Endothelial cell (in vitro differentiated cells): ENCODE measurements around the gene AP2S1. TPM values are rescaled to one million over a fixed set of nuclear protein-coding genes. Genes with fewer than 3 reads are reported as not detected.

ENCODE experiments used
- DNase-seq: peaks from one replicate; pipeline ENCODE4 v3.0.0; 2021; ENCODE audit warnings: low spot score
- H3K27ac Mint-ChIP-seq: one replicate; pipeline ENCODE4 v1.8.0; 2021; ENCODE audit warnings: mixed read lengths, inconsistent platforms; ENCODE audit not compliant: unreplicated experiment
- H3K27me3 Mint-ChIP-seq: one replicate; pipeline ENCODE4 v1.8.0; 2021; ENCODE audit warnings: mild to moderate bottlenecking, moderate library complexity, mixed read lengths, inconsistent platforms; ENCODE audit not compliant: unreplicated experiment
- H3K36me3 Mint-ChIP-seq: one replicate; pipeline ENCODE4 v1.8.0; 2021; ENCODE audit warnings: mild to moderate bottlenecking, low read depth, mixed read lengths, inconsistent platforms; ENCODE audit not compliant: unreplicated experiment
- H3K4me1 Mint-ChIP-seq: one replicate; pipeline ENCODE4 v1.8.0; 2021; ENCODE audit warnings: mild to moderate bottlenecking, mixed read lengths, inconsistent platforms; ENCODE audit not compliant: unreplicated experiment
- H3K4me3 Mint-ChIP-seq: one replicate; pipeline ENCODE4 v1.8.0; 2021; ENCODE audit warnings: mild to moderate bottlenecking, mixed read lengths, inconsistent platforms; ENCODE audit not compliant: unreplicated experiment
- H3K9me3 Mint-ChIP-seq: one replicate; pipeline ENCODE4 v1.8.0; 2021; ENCODE audit warnings: mixed read lengths, inconsistent platforms; ENCODE audit not compliant: unreplicated experiment
- CTCF ChIP-seq: fragments of 200-600 bp; sonication (generic); IDR thresholded peaks from one replicate; pipeline ENCODE4 v1.5.0; 2021; ENCODE audit warnings: antibody characterized with exemption; ENCODE audit not compliant: unreplicated experiment
- total RNA-seq: library from RNA; stranded (reverse); fragmentation: NEBNext Ultra II Directional; extraction: Animal tissue kit (Norgen Biotek cat#: 25700); gene quantifications from one replicate; pipeline ENCODE4 v1.2.1, GENCODE V29; 2021; ENCODE audit not compliant: unreplicated experiment

The AP2S1 gene
- total RNA-seq, 1 donor from 2014 or later: 381 TPM

- Mint-ChIP-seq H3K36me3 (no peaks in the 10 kb centered on the region), H3K4me1 (no peaks in the 10 kb centered on the region), H3K4me3 (no peak overlapping the region), H3K9me3 (no peaks in the 10 kb centered on the region), H3K27ac (no peak overlapping the region), H3K27me3 (peaks cover 2% of the 10 kb centered on the region)
- TF ChIP-seq CTCF: no peak
- no peak for DNase-seq
Measured at GRCh38 chr19:46892252-46893179, 41.9 kb upstream of the AP2S1 start.

GRCh38 chr19:46890423-46891170 lies 40.0 kb upstream of the AP2S1 start:
- Mint-ChIP-seq H3K36me3 (no peaks in the 10 kb centered on the region), H3K27ac (no peak overlapping the region), H3K9me3 (no peaks in the 10 kb centered on the region), H3K27me3 (peaks cover 2% of the 10 kb centered on the region), H3K4me1 (no peaks in the 10 kb centered on the region), H3K4me3 (no peak overlapping the region)
- no peak for TF ChIP-seq CTCF
- DNase-seq: no peak

- Mint-ChIP-seq H3K4me1 (peaks cover 3% of the 10 kb centered on the region), H3K27me3 (peaks cover 2% of the 10 kb centered on the region), H3K27ac (peak overlapping the region; percentile 15), H3K4me3 (no peak overlapping the region), H3K36me3 (no peaks in the 10 kb centered on the region), H3K9me3 (no peaks in the 10 kb centered on the region)
- no peak for DNase-seq
- no peak for TF ChIP-seq CTCF
Measured at GRCh38 chr19:46887240-46887782, 36.7 kb upstream of the AP2S1 start.

- H3K27ac Mint-ChIP-seq: peak overlapping the region; percentile 17
- H3K9me3 Mint-ChIP-seq: no peaks in the 10 kb centered on the region
Measured at GRCh38 chr19:46886546-46887239, 36.0 kb upstream of the AP2S1 start.

More at GRCh38 chr19:46886546-46887239, 36.0 kb upstream of the AP2S1 start:
- H3K27me3 Mint-ChIP-seq: peaks cover 2% of the 10 kb centered on the region
- H3K4me1 Mint-ChIP-seq: peaks cover 3% of the 10 kb centered on the region
- H3K36me3 Mint-ChIP-seq: no peaks in the 10 kb centered on the region
- TF ChIP-seq CTCF: no peak
- H3K4me3 Mint-ChIP-seq: no peak overlapping the region
- DNase-seq: no peak
